Natural killer cell (primary cell): ENCODE data around the gene ANK2. TPM values are rescaled to one million over a fixed set of nuclear protein-coding genes. Genes with fewer than 3 reads are reported as not detected.

Source experiments
- ATAC-seq, 3 donors: fragments of 150-1000 bp in 2 of 3; fragments of 200-7000 bp in 1 of 3; cut with Tn5 transposase; 1 replicate in 1 of 3; 2 replicates in 2 of 3; pipeline ENCODE4 v1.10.0; 2021; ENCODE audit warnings: mild to moderate bottlenecking in 2 of 3, moderate library complexity in 2 of 3
- DNase-seq, 2 donors: peaks; one replicate each; pipeline versions ENCODE4 v3.0.0 to v3.0.0-alpha.2; 2013 to 2021; ENCODE audit warnings: mixed read lengths in 1 of 2
- H3K27ac ChIP-seq: one replicate; pipeline ENCODE4 v1.5.1; 2013; ENCODE audit warnings: mild to moderate bottlenecking, low read length
- H3K27me3 ChIP-seq: one replicate; pipeline ENCODE4 v1.6.1; 2013; ENCODE audit warnings: low read length; ENCODE audit not compliant: control insufficient read depth, insufficient read depth
- H3K36me3 ChIP-seq: one replicate; pipeline ENCODE4 v1.6.1; 2013; ENCODE audit warnings: low read length; ENCODE audit not compliant: control insufficient read depth, insufficient read depth
- H3K4me1 ChIP-seq: one replicate; pipeline ENCODE4 v1.6.1; 2013; ENCODE audit warnings: low read length; ENCODE audit not compliant: control insufficient read depth, insufficient read depth
- H3K4me3 ChIP-seq: one replicate; pipeline ENCODE4 v1.5.1; 2013; ENCODE audit warnings: low read length
- H3K9me3 ChIP-seq: one replicate; pipeline ENCODE4 v1.6.1; 2013; ENCODE audit warnings: low read length; ENCODE audit not compliant: control insufficient read depth, insufficient read depth
- H3K27ac Mint-ChIP-seq, 2 donors: one replicate each; pipeline ENCODE4 v1.8.0; 2022; ENCODE audit warnings: mild to moderate bottlenecking in 2 of 2, mixed read lengths in 2 of 2, moderate library complexity in 1 of 2
- H3K27me3 Mint-ChIP-seq, 2 donors: one replicate each; pipeline ENCODE4 v1.8.0; 2022; ENCODE audit warnings: low read depth in 2 of 2, mixed read lengths in 2 of 2
- H3K36me3 Mint-ChIP-seq: one replicate; pipeline ENCODE4 v1.8.0; 2022; ENCODE audit warnings: mixed read lengths
- H3K4me1 Mint-ChIP-seq, 2 donors: one replicate each; pipeline ENCODE4 v1.8.0; 2022; ENCODE audit warnings: mixed read lengths in 2 of 2
- H3K4me3 Mint-ChIP-seq: one replicate; pipeline ENCODE4 v1.8.0; 2022; ENCODE audit warnings: mild to moderate bottlenecking, moderate library complexity, mixed read lengths
- H3K9me3 Mint-ChIP-seq, 2 donors: one replicate each; pipeline ENCODE4 v1.8.0; 2022; ENCODE audit warnings: mixed read lengths in 2 of 2
- CTCF ChIP-seq: fragments of 200-600 bp; IDR thresholded peaks from one replicate; pipeline ENCODE4 v1.8.0; 2022; ENCODE audit warnings: antibody characterized with exemption
- WGBS: methylation state at CpG from one replicate; pipeline ENCODE4 v1.1.7; 2013; ENCODE audit warnings: missing lambda C conversion rate; ENCODE audit not compliant: insufficient coverage; 5-methylcytosine and 5-hydroxymethylcytosine counted together
- intact Hi-C: fragments of 100-400 bp; cut with micrococcal nuclease; formaldehyde crosslinking; loops from one replicate; pipeline ENCODE4 v1.14.2; 2022
- total RNA-seq, 4 donors: library from RNA; stranded (reverse); fragments of 120-200 nt in 1 of 4; gene quantifications; one replicate each; pipeline versions ENCODE4 v1.2.3 to v1.2.4, GENCODE V29; 2013 to 2022

ANK2 gene
- total RNA-seq, 3 donors from 2014 or later (not counting 1 experiment from before 2014, with no cell fraction given), result 0.05 TPM; not detected in 2

GRCh38 chr4:113013751-113014150 lies 35.7 kb upstream of the ANK2 start:
- DNase-seq (no peak), ATAC-seq (no peak)
- intact Hi-C loops, result no loop called here
- no peak for TF ChIP-seq CTCF
- no peak overlapping the region for H3K27ac Mint-ChIP-seq
- WGBS, result no CpG with 5 or more reads among the region's 1 CpG
- no peaks in the 10 kb centered on the region for H3K9me3 ChIP-seq
- no peaks in the 10 kb centered on the region for H3K36me3 ChIP-seq
- no peaks in the 10 kb centered on the region for H3K27me3 ChIP-seq
- H3K4me1 ChIP-seq, result no peaks in the 10 kb centered on the region
- H3K4me3 ChIP-seq, result no peak overlapping the region
- H3K27me3 Mint-ChIP-seq, result no peaks in the 10 kb centered on the region
- H3K4me1 Mint-ChIP-seq, result no peaks in the 10 kb centered on the region
- no peaks in the 10 kb centered on the region for H3K36me3 Mint-ChIP-seq
- H3K4me3 Mint-ChIP-seq, result no peak overlapping the region
- H3K9me3 Mint-ChIP-seq, result peaks cover 2% of the 10 kb centered on the region in 2 donors
- no peak overlapping the region for H3K27ac ChIP-seq

- Histone ChIP-seq H3K36me3 (no peaks in the 10 kb centered on the region), H3K27me3 (no peaks in the 10 kb centered on the region), H3K4me3 (no peak overlapping the region), H3K9me3 (no peaks in the 10 kb centered on the region), H3K27ac (no peak overlapping the region), H3K4me1 (no peaks in the 10 kb centered on the region)
- ATAC-seq (no peak), DNase-seq (no peak)
- Mint-ChIP-seq H3K27me3 (no peaks in the 10 kb centered on the region), H3K4me1 (no peaks in the 10 kb centered on the region), H3K4me3 (no peak overlapping the region), H3K27ac (no peak overlapping the region), H3K36me3 (no peaks in the 10 kb centered on the region), H3K9me3 (peaks cover 2% of the 10 kb centered on the region in 2 donors)
- WGBS, result 87% methylated on average over 1 of the region's 1 CpG
- intact Hi-C loops, result no loop called here
- no peak for TF ChIP-seq CTCF
These were observed 33.1 kb upstream of the ANK2 start for GRCh38 chr4:113016377-113016776.

- Mint-ChIP-seq H3K27ac (no peak overlapping the region), H3K27me3 (no peaks in the 10 kb centered on the region), H3K36me3 (no peaks in the 10 kb centered on the region), H3K4me3 (no peak overlapping the region), H3K4me1 (no peaks in the 10 kb centered on the region), H3K9me3 (peaks cover 0 to 2% of the 10 kb centered on the region in 2 donors)
- intact Hi-C loops, result no loop called here
- H3K27ac ChIP-seq, result no peak overlapping the region
- ATAC-seq (no peak), DNase-seq (no peak)
- 57% methylated on average over 1 of the region's 1 CpG for WGBS
- H3K36me3 ChIP-seq, result no peaks in the 10 kb centered on the region
- no peaks in the 10 kb centered on the region for H3K4me1 ChIP-seq
- no peaks in the 10 kb centered on the region for H3K27me3 ChIP-seq
- no peak for TF ChIP-seq CTCF
- no peak overlapping the region for H3K4me3 ChIP-seq
- H3K9me3 ChIP-seq, result no peaks in the 10 kb centered on the region
These were observed 28.5 kb upstream of the ANK2 start for GRCh38 chr4:113020966-113021365.

- no peaks in the 10 kb centered on the region for H3K9me3 Mint-ChIP-seq
- H3K36me3 ChIP-seq, result no peaks in the 10 kb centered on the region
- TF ChIP-seq CTCF, result no peak
- no peaks in the 10 kb centered on the region for H3K4me1 Mint-ChIP-seq
- DNase-seq (no peak), ATAC-seq (no peak)
- no peaks in the 10 kb centered on the region for H3K4me1 ChIP-seq
- no peak overlapping the region for H3K27ac Mint-ChIP-seq
- H3K27me3 ChIP-seq, result no peaks in the 10 kb centered on the region
- H3K9me3 ChIP-seq, result no peaks in the 10 kb centered on the region
- no peaks in the 10 kb centered on the region for H3K27me3 Mint-ChIP-seq
- H3K4me3 Mint-ChIP-seq, result no peak overlapping the region
- H3K4me3 ChIP-seq, result no peak overlapping the region
- WGBS, result no CpG with 5 or more reads among the region's 1 CpG
- H3K27ac ChIP-seq, result no peak overlapping the region
- H3K36me3 Mint-ChIP-seq, result no peaks in the 10 kb centered on the region
- intact Hi-C loops, result no loop called here
These were observed 25.1 kb upstream of the ANK2 start for GRCh38 chr4:113024388-113024787.
